ENCODE results near the gene GULP1.

GULP1 gene

GRCh38 chr2:188412190-188412589 lies 120.5 kb downstream of the GULP1 start:
- Mint-ChIP-seq H3K36me3 (ENCODE audit: insufficient read depth) (no peaks in the 10 kb centered on the region), H3K27me3 (no peaks in the 10 kb centered on the region), H3K4me3 (no peak overlapping the region)

GRCh38 chr2:188414411-188414810 lies 122.7 kb downstream of the GULP1 start:
- no peak for DNase-seq
- H3K4me1 Mint-ChIP-seq (ENCODE audit: low read depth in 2 of 2): no peaks in the 10 kb centered on the region
- H3K9me3 Mint-ChIP-seq: peaks cover 3 to 8% of the 10 kb centered on the region in 2 donors
- ATAC-seq (replicated peaks): no peak
- no peak overlapping the region for H3K4me3 Mint-ChIP-seq
- H3K36me3 Mint-ChIP-seq (ENCODE audit: insufficient read depth): no peaks in the 10 kb centered on the region
- H3K27me3 Mint-ChIP-seq: no peaks in the 10 kb centered on the region
- H3K27ac Mint-ChIP-seq: no peak overlapping the region

More at GRCh38 chr2:188412190-188412589, 120.5 kb downstream of the GULP1 start:
- Mint-ChIP-seq H3K9me3 (peaks cover 3 to 20% of the 10 kb centered on the region in 2 donors), H3K27ac (no peak overlapping the region), H3K4me1 (ENCODE audit: low read depth in 2 of 2) (no peaks in the 10 kb centered on the region)
- no peak for ATAC-seq (replicated peaks)
- no peak for DNase-seq

- ATAC-seq (replicated peaks): no peak
- peaks cover 6 to 8% of the 10 kb centered on the region in 2 donors for H3K9me3 Mint-ChIP-seq
These were observed 123.4 kb downstream of the GULP1 start for GRCh38 chr2:188414869-188415753.

GRCh38 chr2:188415754-188416083 lies 124.0 kb downstream of the GULP1 start:
- Mint-ChIP-seq H3K27ac (no peak overlapping the region), H3K4me1 (ENCODE audit: low read depth in 2 of 2) (no peaks in the 10 kb centered on the region)

More at GRCh38 chr2:188414869-188415753, 123.4 kb downstream of the GULP1 start:
- no peaks in the 10 kb centered on the region for H3K27me3 Mint-ChIP-seq
- no peak for DNase-seq
- no peaks in the 10 kb centered on the region for H3K36me3 Mint-ChIP-seq (ENCODE audit: insufficient read depth)
- no peak overlapping the region for H3K27ac Mint-ChIP-seq
- no peak overlapping the region for H3K4me3 Mint-ChIP-seq
- no peaks in the 10 kb centered on the region for H3K4me1 Mint-ChIP-seq (ENCODE audit: low read depth in 2 of 2)

GRCh38 chr2:188416367-188416766 lies 124.7 kb downstream of the GULP1 start:
- Mint-ChIP-seq H3K36me3 (ENCODE audit: insufficient read depth) (no peaks in the 10 kb centered on the region), H3K27ac (no peak overlapping the region), H3K27me3 (no peaks in the 10 kb centered on the region), H3K9me3 (peaks cover 0 to 6% of the 10 kb centered on the region in 2 donors), H3K4me1 (ENCODE audit: low read depth in 2 of 2) (no peaks in the 10 kb centered on the region), H3K4me3 (no peak overlapping the region)
- DNase-seq: no peak
- ATAC-seq (replicated peaks): no peak

More at GRCh38 chr2:188415754-188416083, 124.0 kb downstream of the GULP1 start:
- no peaks in the 10 kb centered on the region for H3K36me3 Mint-ChIP-seq (ENCODE audit: insufficient read depth)
- ATAC-seq (replicated peaks) (no peak), DNase-seq (no peak)
- H3K4me3 Mint-ChIP-seq: no peak overlapping the region
- peaks cover 3 to 6% of the 10 kb centered on the region in 2 donors for H3K9me3 Mint-ChIP-seq
- no peaks in the 10 kb centered on the region for H3K27me3 Mint-ChIP-seq

GRCh38 chr2:188422726-188423125 lies 131.1 kb downstream of the GULP1 start:
- H3K9me3 Mint-ChIP-seq: peaks cover 0 to 5% of the 10 kb centered on the region in 2 donors
- DNase-seq (no peak), ATAC-seq (replicated peaks) (no peak)
- no peak overlapping the region for H3K27ac Mint-ChIP-seq
- no peaks in the 10 kb centered on the region for H3K36me3 Mint-ChIP-seq (ENCODE audit: insufficient read depth)
- H3K4me1 Mint-ChIP-seq (ENCODE audit: low read depth in 2 of 2): no peaks in the 10 kb centered on the region
- no peaks in the 10 kb centered on the region for H3K27me3 Mint-ChIP-seq
- H3K4me3 Mint-ChIP-seq: no peak overlapping the region

- H3K36me3 Mint-ChIP-seq (ENCODE audit: insufficient read depth): no peaks in the 10 kb centered on the region
- H3K27me3 Mint-ChIP-seq: no peaks in the 10 kb centered on the region
- H3K27ac Mint-ChIP-seq: no peak overlapping the region
- peaks cover 0 to 2% of the 10 kb centered on the region in 2 donors for H3K9me3 Mint-ChIP-seq
- ATAC-seq (replicated peaks) (no peak), DNase-seq (no peak)
- H3K4me3 Mint-ChIP-seq: no peak overlapping the region
- H3K4me1 Mint-ChIP-seq (ENCODE audit: low read depth in 2 of 2): no peaks in the 10 kb centered on the region
These were observed 133.6 kb downstream of the GULP1 start for GRCh38 chr2:188425266-188425665.

GRCh38 chr2:188426121-188426520 lies 134.4 kb downstream of the GULP1 start:
- no peaks in the 10 kb centered on the region for H3K4me1 Mint-ChIP-seq (ENCODE audit: low read depth in 2 of 2)
- DNase-seq (no peak), ATAC-seq (replicated peaks) (no peak)
- no peaks in the 10 kb centered on the region for H3K36me3 Mint-ChIP-seq (ENCODE audit: insufficient read depth)
- no peak overlapping the region for H3K27ac Mint-ChIP-seq
- H3K9me3 Mint-ChIP-seq: peaks cover 0 to 6% of the 10 kb centered on the region in 2 donors
- no peak overlapping the region for H3K4me3 Mint-ChIP-seq
- no peaks in the 10 kb centered on the region for H3K27me3 Mint-ChIP-seq

- ATAC-seq (replicated peaks) (no peak), DNase-seq (no peak)
- Mint-ChIP-seq H3K4me3 (no peak overlapping the region), H3K9me3 (peaks cover 0 to 6% of the 10 kb centered on the region in 2 donors), H3K36me3 (ENCODE audit: insufficient read depth) (no peaks in the 10 kb centered on the region), H3K4me1 (ENCODE audit: low read depth in 2 of 2) (no peaks in the 10 kb centered on the region), H3K27ac (no peak overlapping the region), H3K27me3 (no peaks in the 10 kb centered on the region)
These were observed 139.0 kb downstream of the GULP1 start for GRCh38 chr2:188430705-188431104.

GRCh38 chr2:188434018-188434417 lies 142.3 kb downstream of the GULP1 start:
- Mint-ChIP-seq H3K27ac (no peak overlapping the region), H3K4me1 (ENCODE audit: low read depth in 2 of 2) (no peaks in the 10 kb centered on the region), H3K27me3 (no peaks in the 10 kb centered on the region), H3K36me3 (ENCODE audit: insufficient read depth) (no peaks in the 10 kb centered on the region), H3K4me3 (no peak overlapping the region), H3K9me3 (peaks cover 0 to 5% of the 10 kb centered on the region in 2 donors)
- ATAC-seq (replicated peaks) (no peak), DNase-seq (no peak)

GRCh38 chr2:188435115-188435514 lies 143.4 kb downstream of the GULP1 start:
- peaks cover 6 to 8% of the 10 kb centered on the region in 2 donors for H3K9me3 Mint-ChIP-seq
- no peak overlapping the region for H3K4me3 Mint-ChIP-seq
- H3K27ac Mint-ChIP-seq: no peak overlapping the region
- DNase-seq (no peak), ATAC-seq (replicated peaks) (no peak)
- no peaks in the 10 kb centered on the region for H3K4me1 Mint-ChIP-seq (ENCODE audit: low read depth in 2 of 2)
- H3K36me3 Mint-ChIP-seq (ENCODE audit: insufficient read depth): no peaks in the 10 kb centered on the region
- H3K27me3 Mint-ChIP-seq: no peaks in the 10 kb centered on the region

- no peaks in the 10 kb centered on the region for H3K36me3 Mint-ChIP-seq (ENCODE audit: insufficient read depth)
- no peak for ATAC-seq (replicated peaks)
- H3K27ac Mint-ChIP-seq: no peak overlapping the region
- no peaks in the 10 kb centered on the region for H3K4me1 Mint-ChIP-seq (ENCODE audit: low read depth in 2 of 2)
- H3K9me3 Mint-ChIP-seq: peaks cover 3 to 8% of the 10 kb centered on the region in 2 donors
- no peaks in the 10 kb centered on the region for H3K27me3 Mint-ChIP-seq
- no peak overlapping the region for H3K4me3 Mint-ChIP-seq
- no peak for DNase-seq
These were observed 145.9 kb downstream of the GULP1 start for GRCh38 chr2:188437537-188437936.

GRCh38 chr2:188439986-188440385 lies 148.3 kb downstream of the GULP1 start:
- Mint-ChIP-seq H3K9me3 (peaks cover 5 to 8% of the 10 kb centered on the region in 2 donors), H3K27me3 (no peaks in the 10 kb centered on the region), H3K4me1 (ENCODE audit: low read depth in 2 of 2) (no peaks in the 10 kb centered on the region), H3K4me3 (no peak overlapping the region), H3K27ac (no peak overlapping the region), H3K36me3 (ENCODE audit: insufficient read depth) (no peaks in the 10 kb centered on the region)
- DNase-seq (no peak), ATAC-seq (replicated peaks) (no peak)

- H3K27me3 Mint-ChIP-seq: no peaks in the 10 kb centered on the region
- H3K36me3 Mint-ChIP-seq (ENCODE audit: insufficient read depth): no peaks in the 10 kb centered on the region
- H3K4me1 Mint-ChIP-seq (ENCODE audit: low read depth in 2 of 2): no peaks in the 10 kb centered on the region
- peaks cover 5 to 8% of the 10 kb centered on the region in 2 donors for H3K9me3 Mint-ChIP-seq
- no peak for ATAC-seq (replicated peaks)
- H3K4me3 Mint-ChIP-seq: no peak overlapping the region
- no peak for DNase-seq
- no peak overlapping the region for H3K27ac Mint-ChIP-seq
These were observed 149.2 kb downstream of the GULP1 start for GRCh38 chr2:188440849-188441248.
